Measurements from ENCODE around the gene SOSTDC1.

DNA sequence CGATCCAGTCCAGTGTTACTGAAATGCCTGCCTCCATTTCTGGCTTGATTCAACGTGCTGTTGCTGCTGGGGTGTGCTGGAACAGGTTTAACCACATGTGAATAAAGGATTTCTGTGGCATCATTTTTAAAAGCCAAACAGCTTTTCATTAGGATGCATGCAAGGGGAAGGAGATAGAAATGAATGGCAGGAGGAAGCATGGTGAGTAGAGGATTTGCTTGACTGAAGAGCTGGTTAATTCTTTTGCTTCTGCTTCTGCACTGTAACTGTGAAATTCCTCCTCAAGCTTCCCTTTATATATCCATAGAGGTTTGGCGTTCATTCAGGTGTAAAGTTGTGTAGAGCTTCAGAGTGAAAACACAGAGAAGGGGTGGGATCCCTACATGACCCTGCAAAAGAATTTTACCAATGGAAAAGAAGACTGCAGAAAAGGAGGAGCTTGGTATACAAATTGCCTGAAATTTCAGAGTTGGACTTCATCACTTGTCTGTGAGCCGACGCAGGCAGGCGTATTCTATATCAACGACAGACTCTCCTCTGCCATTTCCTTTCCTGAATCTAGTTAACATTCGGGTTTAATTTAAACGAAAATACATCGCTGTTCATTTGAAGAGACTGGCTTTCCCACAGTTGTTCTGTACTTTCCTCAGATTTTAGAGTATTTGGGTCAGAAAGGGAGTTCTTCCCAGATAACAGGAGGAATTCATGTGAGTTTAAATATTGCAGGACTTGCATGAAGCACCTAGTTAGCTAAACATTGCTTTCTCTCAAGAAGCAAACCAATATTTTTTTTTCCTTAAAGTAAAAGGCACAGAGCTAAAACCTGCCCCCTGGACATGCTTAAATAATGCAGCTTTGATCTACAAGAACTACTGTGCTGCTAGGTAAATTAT is at the start of gene SOSTDC1:
- TF ChIP-seq, protein P1, sequence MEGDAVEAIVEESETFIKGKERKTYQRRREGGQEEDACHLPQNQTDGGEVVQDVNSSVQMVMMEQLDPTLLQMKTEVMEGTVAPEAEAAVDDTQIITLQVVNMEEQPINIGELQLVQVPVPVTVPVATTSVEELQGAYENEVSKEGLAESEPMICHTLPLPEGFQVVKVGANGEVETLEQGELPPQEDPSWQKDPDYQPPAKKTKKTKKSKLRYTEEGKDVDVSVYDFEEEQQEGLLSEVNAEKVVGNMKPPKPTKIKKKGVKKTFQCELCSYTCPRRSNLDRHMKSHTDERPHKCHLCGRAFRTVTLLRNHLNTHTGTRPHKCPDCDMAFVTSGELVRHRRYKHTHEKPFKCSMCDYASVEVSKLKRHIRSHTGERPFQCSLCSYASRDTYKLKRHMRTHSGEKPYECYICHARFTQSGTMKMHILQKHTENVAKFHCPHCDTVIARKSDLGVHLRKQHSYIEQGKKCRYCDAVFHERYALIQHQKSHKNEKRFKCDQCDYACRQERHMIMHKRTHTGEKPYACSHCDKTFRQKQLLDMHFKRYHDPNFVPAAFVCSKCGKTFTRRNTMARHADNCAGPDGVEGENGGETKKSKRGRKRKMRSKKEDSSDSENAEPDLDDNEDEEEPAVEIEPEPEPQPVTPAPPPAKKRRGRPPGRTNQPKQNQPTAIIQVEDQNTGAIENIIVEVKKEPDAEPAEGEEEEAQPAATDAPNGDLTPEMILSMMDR (IDR thresholded peaks at IDR 0.05; ENCODE audit: low read depth, low read length) = no peak
- no peak for TF ChIP-seq POLR2A (IDR thresholded peaks at IDR 0.05; ENCODE audit: extremely low read depth, insufficient read length)
- TF ChIP-seq, protein P2, sequence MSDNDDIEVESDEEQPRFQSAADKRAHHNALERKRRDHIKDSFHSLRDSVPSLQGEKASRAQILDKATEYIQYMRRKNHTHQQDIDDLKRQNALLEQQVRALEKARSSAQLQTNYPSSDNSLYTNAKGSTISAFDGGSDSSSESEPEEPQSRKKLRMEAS (IDR thresholded peaks at IDR 0.05; ENCODE audit: low read depth, low read length) = no peak

Data from NB4 (cell line).